SIG-M5 treated with dmso at 0.1 percent for 504 hours (cell line): ENCODE data around the gene PTER.

Source experiments
- DNase-seq: peaks from one replicate; lab custom pipeline; 2025; ENCODE audit not compliant: unreplicated experiment; lab: John Stamatoyannopoulos, UW

The PTER gene

DNA sequence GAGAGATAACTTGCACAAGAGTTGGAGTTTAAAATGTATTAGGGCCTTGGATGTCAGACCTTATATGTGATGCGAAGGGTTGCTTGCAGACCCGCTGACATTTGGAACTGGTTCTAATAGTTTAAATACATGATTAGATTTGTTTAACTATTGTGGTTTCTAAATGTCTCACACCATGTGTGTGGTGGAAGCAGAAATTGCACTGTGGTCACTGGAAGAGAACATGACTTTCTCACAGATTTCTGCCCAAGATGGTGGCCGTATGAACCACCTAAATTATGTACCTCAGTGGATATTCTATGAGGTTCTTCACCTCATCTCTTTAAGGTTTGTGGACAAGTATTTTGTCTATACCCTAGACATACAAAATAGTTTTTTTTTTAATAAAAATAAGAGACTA is 93.0 kb downstream of the PTER start:
- no peak for DNase-seq

DNA sequence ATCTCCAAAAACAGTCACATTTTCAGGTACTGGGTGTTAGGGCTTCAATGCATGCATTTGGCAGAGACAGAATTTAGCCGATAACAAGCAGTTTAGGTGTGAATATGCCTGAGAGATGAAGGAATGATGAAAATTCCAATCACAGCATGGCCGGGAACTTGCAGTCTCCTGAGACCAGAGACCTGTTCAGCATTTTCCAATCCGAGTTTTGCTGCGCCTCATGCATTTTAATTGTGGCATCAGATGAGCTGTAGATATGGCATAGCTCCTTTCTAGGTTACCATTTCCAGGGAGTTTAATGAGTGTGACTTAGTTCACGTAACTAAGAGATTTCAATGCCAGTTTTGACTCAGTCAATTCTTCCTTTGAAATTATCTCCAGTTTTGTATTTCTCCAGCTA is 99.3 kb downstream of the PTER start:
- DNase-seq: no peak

DNA sequence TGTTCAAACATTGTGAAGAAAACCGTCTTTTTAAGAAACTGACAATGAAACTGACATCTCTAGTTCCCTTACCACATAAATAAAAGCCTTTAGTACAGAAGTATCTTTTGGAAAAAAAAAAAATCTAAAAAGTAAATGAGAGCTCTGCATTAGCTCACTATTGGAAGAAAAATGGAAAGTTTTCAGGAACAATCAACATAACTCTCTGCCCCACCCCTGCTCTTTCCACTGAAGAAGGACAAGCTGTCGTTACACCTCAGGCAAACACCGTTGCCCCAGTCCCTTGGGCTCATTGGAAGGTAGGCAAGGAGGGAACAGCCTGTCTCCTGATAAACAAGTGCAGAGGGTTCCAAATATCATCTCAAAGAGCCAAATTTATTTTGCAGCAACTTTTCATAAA is 107.3 kb downstream of the PTER start:
- no peak for DNase-seq

DNA sequence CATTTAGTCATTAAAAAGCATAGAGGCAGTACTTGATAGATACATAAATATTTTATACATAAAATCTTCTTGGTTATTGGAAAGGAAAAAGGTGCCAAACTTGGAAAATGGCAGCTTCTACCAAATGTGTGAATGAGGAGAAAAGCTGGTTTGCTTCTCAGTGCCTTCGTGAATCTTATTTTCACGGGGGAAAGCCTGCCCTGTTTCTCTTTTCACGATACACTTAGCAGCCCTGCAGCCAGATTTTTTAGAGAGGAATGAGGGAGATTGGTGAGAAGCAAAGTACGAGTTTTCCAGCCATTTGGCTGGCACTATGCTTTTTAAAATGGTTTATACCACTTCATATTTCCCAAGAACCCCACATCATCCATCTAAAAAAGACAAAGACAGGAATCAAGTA is 107.8 kb downstream of the PTER start:
- DNase-seq: no peak

DNA sequence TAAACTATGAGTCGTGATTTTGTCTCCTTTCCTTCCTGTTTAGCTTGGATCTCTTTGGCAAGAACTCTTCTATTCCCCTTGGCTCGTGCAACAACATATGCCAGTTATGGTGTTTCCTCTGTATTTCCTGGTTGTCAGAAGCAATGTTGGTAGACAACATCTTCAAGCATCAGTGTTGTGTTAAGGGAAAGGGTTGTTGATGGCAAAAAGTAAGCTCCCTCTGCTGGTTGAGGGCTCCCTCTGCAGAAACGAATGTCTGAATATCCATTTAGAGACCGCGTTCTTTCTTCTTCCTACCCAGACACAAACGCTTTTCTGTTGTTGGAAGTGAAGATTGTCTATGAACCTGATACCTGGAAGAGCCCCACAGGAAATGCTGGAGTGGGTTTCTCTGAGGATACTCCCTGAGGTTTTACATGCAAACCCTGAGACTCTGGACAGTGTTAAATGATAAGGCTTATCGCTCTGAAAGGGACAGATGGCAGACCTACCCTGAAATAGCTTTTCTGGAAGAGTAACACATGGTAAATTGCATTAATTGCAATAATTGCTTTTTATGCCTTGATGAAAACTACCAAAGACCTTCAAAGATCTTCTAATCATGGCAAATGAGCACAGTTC is 108.4 kb downstream of the PTER start:
- peak; percentile 45 for DNase-seq

DNA sequence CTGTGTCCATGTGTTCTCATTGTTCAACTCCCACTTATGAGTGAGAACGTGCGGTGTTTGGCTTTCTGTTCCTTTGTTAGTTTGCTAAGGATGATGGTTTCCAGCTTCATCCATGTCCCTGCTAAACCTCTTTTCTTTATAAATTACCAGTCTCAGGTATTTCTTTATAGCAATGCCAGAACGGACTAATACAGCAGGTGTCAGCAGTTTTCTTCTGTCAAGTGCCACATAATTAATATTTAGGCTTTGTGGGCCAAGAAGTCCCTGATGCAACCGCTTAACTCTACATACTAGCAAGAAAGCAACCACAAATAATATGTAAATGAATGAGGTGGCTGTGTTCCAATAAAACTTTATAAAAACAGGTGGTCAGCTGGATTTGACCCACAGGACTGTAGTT is 111.2 kb downstream of the PTER start:
- no peak for DNase-seq

DNA sequence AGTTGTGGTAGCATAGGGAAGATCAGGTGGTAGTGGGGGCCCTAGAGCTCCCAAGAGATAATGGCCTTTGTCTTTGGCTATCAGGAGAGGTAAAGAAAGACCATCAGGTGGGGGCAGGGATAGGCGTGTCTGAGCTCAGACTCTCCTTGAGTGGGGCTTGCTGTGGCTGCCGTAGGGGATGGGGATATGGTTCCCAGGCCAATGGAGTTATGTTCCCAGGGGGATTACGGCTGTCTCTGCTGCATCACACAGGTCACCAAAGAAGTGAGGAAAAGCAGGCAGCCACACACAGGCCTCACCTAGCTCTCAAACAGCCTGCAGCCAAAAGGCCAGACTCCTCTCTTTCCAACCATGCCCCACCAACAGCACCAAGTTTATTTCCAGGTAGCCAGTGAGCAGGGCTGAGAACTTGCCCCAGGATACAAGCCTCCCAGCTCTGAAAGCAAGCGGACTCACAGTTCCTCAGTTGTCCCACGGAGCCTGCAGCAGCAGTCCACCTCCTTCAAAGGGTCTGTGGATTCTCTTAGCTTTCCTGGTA is 122.5 kb downstream of the PTER start:
- DNase-seq: no peak

DNA sequence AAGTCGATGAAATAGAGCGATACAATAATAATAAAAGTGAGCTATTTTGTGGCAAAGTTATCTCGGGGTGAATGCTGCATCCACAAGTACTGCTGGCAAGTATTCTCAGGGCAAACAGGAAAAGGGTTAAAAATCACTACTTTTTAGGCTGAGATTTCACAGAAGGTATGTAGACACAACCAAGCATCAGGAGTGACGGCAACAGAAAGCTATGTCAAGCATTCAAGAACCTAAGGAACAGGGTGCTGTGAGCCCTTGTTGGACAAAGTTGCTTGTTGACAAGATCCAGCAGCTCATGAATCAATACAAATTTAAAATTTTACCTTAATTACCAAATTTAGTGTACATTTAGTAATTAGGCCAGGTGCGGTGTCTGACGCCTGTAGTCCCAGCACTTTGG is 126.1 kb downstream of the PTER start:
- no peak for DNase-seq
